ENCODE measurements around the gene APOA1. TPM values are rescaled to one million over a fixed set of nuclear protein-coding genes. Genes with fewer than 3 reads are reported as not detected.

The APOA1 gene
- total RNA-seq, 1 donor from 2014 or later = 116 TPM

DNA sequence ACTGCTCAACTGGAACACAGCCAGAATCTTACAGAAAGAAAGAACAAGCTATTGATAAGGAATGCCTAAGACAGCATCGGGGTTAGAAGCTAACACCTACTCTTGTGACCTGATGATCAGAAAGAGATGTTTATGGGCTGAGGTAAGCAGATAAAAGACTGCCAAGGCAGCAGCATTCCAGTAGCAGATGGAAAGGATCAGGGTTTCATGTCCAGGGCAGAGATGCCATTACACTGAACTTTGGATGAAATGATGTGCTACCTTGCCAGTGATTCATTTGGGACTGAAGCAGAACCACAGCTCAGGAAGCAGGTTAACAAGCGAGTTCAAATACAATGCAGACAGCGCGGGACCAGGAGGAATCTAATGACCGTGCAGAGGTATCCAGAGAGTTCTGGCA, 27.1 kb upstream of the APOA1 start:
- peak overlapping the region; percentile 48 for H3K27ac Mint-ChIP-seq
- DNase-seq (ENCODE audit: extremely low spot score, unreplicated experiment) = no peak
- TF ChIP-seq, protein P1, sequence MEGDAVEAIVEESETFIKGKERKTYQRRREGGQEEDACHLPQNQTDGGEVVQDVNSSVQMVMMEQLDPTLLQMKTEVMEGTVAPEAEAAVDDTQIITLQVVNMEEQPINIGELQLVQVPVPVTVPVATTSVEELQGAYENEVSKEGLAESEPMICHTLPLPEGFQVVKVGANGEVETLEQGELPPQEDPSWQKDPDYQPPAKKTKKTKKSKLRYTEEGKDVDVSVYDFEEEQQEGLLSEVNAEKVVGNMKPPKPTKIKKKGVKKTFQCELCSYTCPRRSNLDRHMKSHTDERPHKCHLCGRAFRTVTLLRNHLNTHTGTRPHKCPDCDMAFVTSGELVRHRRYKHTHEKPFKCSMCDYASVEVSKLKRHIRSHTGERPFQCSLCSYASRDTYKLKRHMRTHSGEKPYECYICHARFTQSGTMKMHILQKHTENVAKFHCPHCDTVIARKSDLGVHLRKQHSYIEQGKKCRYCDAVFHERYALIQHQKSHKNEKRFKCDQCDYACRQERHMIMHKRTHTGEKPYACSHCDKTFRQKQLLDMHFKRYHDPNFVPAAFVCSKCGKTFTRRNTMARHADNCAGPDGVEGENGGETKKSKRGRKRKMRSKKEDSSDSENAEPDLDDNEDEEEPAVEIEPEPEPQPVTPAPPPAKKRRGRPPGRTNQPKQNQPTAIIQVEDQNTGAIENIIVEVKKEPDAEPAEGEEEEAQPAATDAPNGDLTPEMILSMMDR (conservative IDR thresholded peaks at IDR 0.05) = no peak
- H3K9me3 Mint-ChIP-seq = no peaks in the 10 kb centered on the region
- no peaks in the 10 kb centered on the region for H3K27me3 Mint-ChIP-seq
- no peaks in the 10 kb centered on the region for H3K4me1 Mint-ChIP-seq (ENCODE audit: unreplicated experiment)
- peaks cover 31% of the 10 kb centered on the region for H3K36me3 Mint-ChIP-seq
- H3K4me3 Mint-ChIP-seq = no peak overlapping the region

DNA sequence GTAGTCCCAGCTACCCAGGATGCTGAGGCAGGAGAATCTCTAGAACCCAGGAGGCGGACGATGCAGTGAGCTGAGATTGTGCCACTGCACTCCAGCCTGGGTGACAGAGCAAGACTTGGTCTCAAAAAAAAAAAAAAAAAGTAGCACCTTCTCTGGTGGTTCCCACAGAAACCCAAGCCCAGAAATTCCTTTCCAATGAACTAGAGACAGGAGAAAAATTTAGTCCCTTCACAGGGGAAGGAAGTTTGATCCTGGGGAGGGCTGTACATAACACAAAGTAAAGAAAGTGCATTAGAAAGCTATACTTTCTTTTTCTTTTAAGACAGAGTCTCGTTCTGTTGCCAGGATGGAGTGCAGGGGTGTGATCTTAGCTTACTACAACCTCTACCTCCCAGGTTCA, 25.5 kb upstream of the APOA1 start:
- H3K27ac Mint-ChIP-seq = no peak overlapping the region
- TF ChIP-seq, protein P1 (conservative IDR thresholded peaks at IDR 0.05) = no peak
- no peaks in the 10 kb centered on the region for H3K9me3 Mint-ChIP-seq
- H3K36me3 Mint-ChIP-seq = peaks cover 34% of the 10 kb centered on the region
- H3K4me1 Mint-ChIP-seq (ENCODE audit: unreplicated experiment) = no peaks in the 10 kb centered on the region
- H3K27me3 Mint-ChIP-seq = no peaks in the 10 kb centered on the region
- no peak for DNase-seq (ENCODE audit: extremely low spot score, unreplicated experiment)
- H3K4me3 Mint-ChIP-seq = no peak overlapping the region

DNA sequence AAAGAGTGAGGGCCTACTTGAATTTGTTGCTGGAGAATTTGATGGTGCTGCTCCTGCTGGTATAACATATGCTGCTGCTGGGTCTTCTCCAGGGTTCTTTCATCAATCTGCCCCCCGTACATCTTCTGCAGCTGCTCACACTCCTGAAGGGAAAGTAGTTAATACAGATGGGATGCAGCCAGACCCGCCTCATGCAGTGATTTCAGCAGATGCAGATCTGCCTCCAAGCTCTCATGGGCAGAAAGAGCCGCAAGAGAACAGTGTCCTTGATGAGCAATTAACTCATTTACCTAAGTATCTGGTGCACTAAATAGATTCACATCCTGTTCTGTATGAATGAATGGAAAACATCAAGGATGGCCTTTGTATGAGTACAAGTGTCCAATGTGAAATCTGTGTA, 24.8 kb upstream of the APOA1 start:
- H3K27ac Mint-ChIP-seq = no peak overlapping the region
- no peaks in the 10 kb centered on the region for H3K9me3 Mint-ChIP-seq
- no peak for DNase-seq (ENCODE audit: extremely low spot score, unreplicated experiment)
- peaks cover 34% of the 10 kb centered on the region for H3K36me3 Mint-ChIP-seq
- no peak overlapping the region for H3K4me3 Mint-ChIP-seq
- no peaks in the 10 kb centered on the region for H3K4me1 Mint-ChIP-seq (ENCODE audit: unreplicated experiment)
- H3K27me3 Mint-ChIP-seq = no peaks in the 10 kb centered on the region
- TF ChIP-seq, protein P1 (conservative IDR thresholded peaks at IDR 0.05) = no peak

DNA sequence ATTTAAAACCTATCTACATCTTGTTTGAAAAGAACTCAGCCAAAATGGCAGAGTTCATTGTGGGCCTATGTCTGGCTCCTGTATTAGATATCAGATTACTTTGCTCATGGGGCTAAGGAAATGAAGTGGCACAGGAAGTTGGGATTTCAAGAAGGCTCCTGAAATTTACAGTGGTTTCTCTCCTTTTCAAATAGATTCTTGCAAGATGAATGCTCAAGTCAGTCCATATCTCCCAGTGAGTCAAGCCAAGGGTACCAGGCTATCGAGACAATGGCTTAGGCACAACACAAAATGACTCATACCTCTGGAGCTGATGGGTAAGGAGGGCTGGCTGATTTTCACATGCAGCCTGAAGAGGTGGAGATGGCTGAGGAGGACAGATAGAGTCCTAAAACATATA, 24.1 kb upstream of the APOA1 start:
- Mint-ChIP-seq H3K27me3 (no peaks in the 10 kb centered on the region), H3K4me3 (no peak overlapping the region), H3K36me3 (peaks cover 39% of the 10 kb centered on the region), H3K9me3 (no peaks in the 10 kb centered on the region), H3K27ac (no peak overlapping the region), H3K4me1 (ENCODE audit: unreplicated experiment) (no peaks in the 10 kb centered on the region)
- DNase-seq (ENCODE audit: extremely low spot score, unreplicated experiment) = no peak
- TF ChIP-seq, protein P1 (conservative IDR thresholded peaks at IDR 0.05) = no peak

DNA sequence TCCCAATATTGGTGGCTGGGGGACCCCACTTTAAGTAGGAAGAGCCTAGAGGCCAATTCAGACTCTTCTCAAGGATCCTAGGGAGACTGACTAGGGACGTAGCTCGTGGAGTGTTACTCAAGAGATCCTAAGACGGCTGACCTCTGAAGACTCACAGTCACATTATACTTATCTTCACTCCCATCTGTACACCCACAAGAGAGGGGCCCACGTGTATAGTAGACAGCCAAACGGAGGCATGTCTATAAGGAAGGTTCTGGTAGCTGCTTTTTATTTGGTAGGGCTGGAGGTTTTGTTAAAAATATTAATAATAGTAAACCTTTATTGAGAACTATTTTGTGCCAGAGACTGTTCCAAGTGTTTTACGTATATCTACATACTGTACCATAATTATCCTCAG, 22.9 kb upstream of the APOA1 start:
- peaks cover 42% of the 10 kb centered on the region for H3K36me3 Mint-ChIP-seq
- no peaks in the 10 kb centered on the region for H3K4me1 Mint-ChIP-seq (ENCODE audit: unreplicated experiment)
- no peaks in the 10 kb centered on the region for H3K27me3 Mint-ChIP-seq
- TF ChIP-seq, protein P1 (conservative IDR thresholded peaks at IDR 0.05) = no peak
- no peak for DNase-seq (ENCODE audit: extremely low spot score, unreplicated experiment)
- no peak overlapping the region for H3K4me3 Mint-ChIP-seq
- no peak overlapping the region for H3K27ac Mint-ChIP-seq
- no peaks in the 10 kb centered on the region for H3K9me3 Mint-ChIP-seq

DNA sequence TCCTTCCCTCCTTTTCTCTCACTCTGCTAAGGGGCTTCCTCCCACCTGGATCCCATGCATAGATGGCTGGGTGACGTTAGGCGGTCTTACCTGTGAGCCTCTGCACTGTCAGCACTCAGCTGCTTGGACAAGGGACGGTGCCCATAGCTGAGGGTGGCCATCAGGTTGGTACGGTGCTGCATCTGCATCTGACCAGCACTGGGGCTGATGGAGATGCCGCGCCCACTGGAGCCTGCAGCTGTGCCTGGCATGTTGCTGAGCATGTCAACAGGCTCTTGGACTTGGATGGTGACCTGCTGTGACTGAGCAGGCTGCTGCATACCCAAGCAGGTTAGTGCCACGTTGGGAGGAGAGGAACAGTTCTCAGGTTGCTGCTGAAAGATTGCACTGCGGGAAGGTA, 21.8 kb upstream of the APOA1 start:
- no peak for DNase-seq (ENCODE audit: extremely low spot score, unreplicated experiment)
- TF ChIP-seq, protein P1 (conservative IDR thresholded peaks at IDR 0.05) = no peak
- no peaks in the 10 kb centered on the region for H3K27me3 Mint-ChIP-seq
- H3K9me3 Mint-ChIP-seq = no peaks in the 10 kb centered on the region
- H3K4me1 Mint-ChIP-seq (ENCODE audit: unreplicated experiment) = no peaks in the 10 kb centered on the region
- peaks cover 46% of the 10 kb centered on the region for H3K36me3 Mint-ChIP-seq
- H3K4me3 Mint-ChIP-seq = no peak overlapping the region
- H3K27ac Mint-ChIP-seq = no peak overlapping the region

Data from type B pancreatic cell (in vitro differentiated cells).